ENCODE measurements around the gene ARAP1.

Gene ARAP1

DNA sequence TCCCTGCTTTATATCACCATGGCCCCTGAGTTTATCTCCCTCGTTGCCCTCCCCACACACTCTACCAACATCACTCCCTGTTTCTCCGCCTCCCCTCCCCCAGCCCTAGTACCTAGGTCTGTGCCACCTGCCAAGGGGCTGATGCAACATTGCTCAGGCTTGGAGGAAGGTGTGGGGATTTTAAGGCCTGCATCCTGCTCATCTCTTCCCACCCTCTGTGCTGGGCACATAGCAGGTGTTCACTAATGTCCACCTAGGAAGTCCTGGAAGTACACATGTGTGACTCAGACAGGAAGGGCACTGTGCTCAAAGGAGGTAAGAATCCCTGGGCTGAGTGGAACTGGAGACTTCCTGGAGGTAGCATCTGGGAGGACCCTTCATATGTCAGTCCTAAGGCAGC lies 115.0 kb downstream of the ARAP1 start:
- no peak for DNase-seq (ENCODE audit: low read depth in 1 of 2, low spot score in 1 of 2)
- H3K27me3 ChIP-seq (ENCODE audit: insufficient read depth, poor library complexity, severe bottlenecking), result peaks cover 28% of the 10 kb centered on the region
- TF ChIP-seq, protein P1, sequence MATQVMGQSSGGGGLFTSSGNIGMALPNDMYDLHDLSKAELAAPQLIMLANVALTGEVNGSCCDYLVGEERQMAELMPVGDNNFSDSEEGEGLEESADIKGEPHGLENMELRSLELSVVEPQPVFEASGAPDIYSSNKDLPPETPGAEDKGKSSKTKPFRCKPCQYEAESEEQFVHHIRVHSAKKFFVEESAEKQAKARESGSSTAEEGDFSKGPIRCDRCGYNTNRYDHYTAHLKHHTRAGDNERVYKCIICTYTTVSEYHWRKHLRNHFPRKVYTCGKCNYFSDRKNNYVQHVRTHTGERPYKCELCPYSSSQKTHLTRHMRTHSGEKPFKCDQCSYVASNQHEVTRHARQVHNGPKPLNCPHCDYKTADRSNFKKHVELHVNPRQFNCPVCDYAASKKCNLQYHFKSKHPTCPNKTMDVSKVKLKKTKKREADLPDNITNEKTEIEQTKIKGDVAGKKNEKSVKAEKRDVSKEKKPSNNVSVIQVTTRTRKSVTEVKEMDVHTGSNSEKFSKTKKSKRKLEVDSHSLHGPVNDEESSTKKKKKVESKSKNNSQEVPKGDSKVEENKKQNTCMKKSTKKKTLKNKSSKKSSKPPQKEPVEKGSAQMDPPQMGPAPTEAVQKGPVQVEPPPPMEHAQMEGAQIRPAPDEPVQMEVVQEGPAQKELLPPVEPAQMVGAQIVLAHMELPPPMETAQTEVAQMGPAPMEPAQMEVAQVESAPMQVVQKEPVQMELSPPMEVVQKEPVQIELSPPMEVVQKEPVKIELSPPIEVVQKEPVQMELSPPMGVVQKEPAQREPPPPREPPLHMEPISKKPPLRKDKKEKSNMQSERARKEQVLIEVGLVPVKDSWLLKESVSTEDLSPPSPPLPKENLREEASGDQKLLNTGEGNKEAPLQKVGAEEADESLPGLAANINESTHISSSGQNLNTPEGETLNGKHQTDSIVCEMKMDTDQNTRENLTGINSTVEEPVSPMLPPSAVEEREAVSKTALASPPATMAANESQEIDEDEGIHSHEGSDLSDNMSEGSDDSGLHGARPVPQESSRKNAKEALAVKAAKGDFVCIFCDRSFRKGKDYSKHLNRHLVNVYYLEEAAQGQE (IDR thresholded peaks at IDR 0.05; ENCODE audit: insufficient replicate concordance, low read depth), result no peak
- TF ChIP-seq POLR2AphosphoS5 (IDR thresholded peaks at IDR 0.05; ENCODE audit: low read depth) (no peak), GABPA (IDR thresholded peaks at IDR 0.05; ENCODE audit: low read depth) (no peak), SPI1 (IDR thresholded peaks at IDR 0.05; ENCODE audit: borderline replicate concordance, low read depth) (no peak)
- TF ChIP-seq, protein P2, sequence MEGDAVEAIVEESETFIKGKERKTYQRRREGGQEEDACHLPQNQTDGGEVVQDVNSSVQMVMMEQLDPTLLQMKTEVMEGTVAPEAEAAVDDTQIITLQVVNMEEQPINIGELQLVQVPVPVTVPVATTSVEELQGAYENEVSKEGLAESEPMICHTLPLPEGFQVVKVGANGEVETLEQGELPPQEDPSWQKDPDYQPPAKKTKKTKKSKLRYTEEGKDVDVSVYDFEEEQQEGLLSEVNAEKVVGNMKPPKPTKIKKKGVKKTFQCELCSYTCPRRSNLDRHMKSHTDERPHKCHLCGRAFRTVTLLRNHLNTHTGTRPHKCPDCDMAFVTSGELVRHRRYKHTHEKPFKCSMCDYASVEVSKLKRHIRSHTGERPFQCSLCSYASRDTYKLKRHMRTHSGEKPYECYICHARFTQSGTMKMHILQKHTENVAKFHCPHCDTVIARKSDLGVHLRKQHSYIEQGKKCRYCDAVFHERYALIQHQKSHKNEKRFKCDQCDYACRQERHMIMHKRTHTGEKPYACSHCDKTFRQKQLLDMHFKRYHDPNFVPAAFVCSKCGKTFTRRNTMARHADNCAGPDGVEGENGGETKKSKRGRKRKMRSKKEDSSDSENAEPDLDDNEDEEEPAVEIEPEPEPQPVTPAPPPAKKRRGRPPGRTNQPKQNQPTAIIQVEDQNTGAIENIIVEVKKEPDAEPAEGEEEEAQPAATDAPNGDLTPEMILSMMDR (IDR thresholded peaks at IDR 0.05; ENCODE audit: insufficient read depth, low read length), result no peak
- no peak overlapping the region for H3K27ac ChIP-seq (replicated peaks)
- H3K4me3 ChIP-seq (replicated peaks; ENCODE audit: insufficient read depth, low read length), result no peak overlapping the region

GRCh38 chr11:72636376-72636775 lies 115.8 kb downstream of the ARAP1 start:
- no peak for TF ChIP-seq GABPA (IDR thresholded peaks at IDR 0.05; ENCODE audit: low read depth)
- TF ChIP-seq, protein P1 (IDR thresholded peaks at IDR 0.05; ENCODE audit: insufficient replicate concordance, low read depth), result no peak

GRCh38 chr11:72635933-72636332 lies 116.3 kb downstream of the ARAP1 start:
- H3K27ac ChIP-seq (replicated peaks), result no peak overlapping the region
- no peak for TF ChIP-seq SPI1 (IDR thresholded peaks at IDR 0.05; ENCODE audit: borderline replicate concordance, low read depth)
- TF ChIP-seq, protein P1 (IDR thresholded peaks at IDR 0.05; ENCODE audit: insufficient replicate concordance, low read depth), result no peak
- no peak for TF ChIP-seq GABPA (IDR thresholded peaks at IDR 0.05; ENCODE audit: low read depth)
- TF ChIP-seq, protein P2 (IDR thresholded peaks at IDR 0.05; ENCODE audit: insufficient read depth, low read length), result no peak
- TF ChIP-seq POLR2AphosphoS5 (IDR thresholded peaks at IDR 0.05; ENCODE audit: low read depth), result no peak
- no peak overlapping the region for H3K4me3 ChIP-seq (replicated peaks; ENCODE audit: insufficient read depth, low read length)
- H3K27me3 ChIP-seq (ENCODE audit: insufficient read depth, poor library complexity, severe bottlenecking), result peaks cover 16% of the 10 kb centered on the region
- no peak for DNase-seq (ENCODE audit: low read depth in 1 of 2, low spot score in 1 of 2)

More at GRCh38 chr11:72636376-72636775, 115.8 kb downstream of the ARAP1 start:
- H3K27me3 ChIP-seq (ENCODE audit: insufficient read depth, poor library complexity, severe bottlenecking), result peaks cover 21% of the 10 kb centered on the region
- no peak for DNase-seq (ENCODE audit: low read depth in 1 of 2, low spot score in 1 of 2)
- H3K4me3 ChIP-seq (replicated peaks; ENCODE audit: insufficient read depth, low read length), result no peak overlapping the region
- H3K27ac ChIP-seq (replicated peaks), result no peak overlapping the region
